HG03521 (cell line): Measurements from ENCODE around the gene SPAG6.
A peak's percentile ranks its signal among the peaks of the same experiment; 100 is the strongest.

Experiments used
- ATAC-seq: cut with Tn5 transposase; IDR thresholded peaks from one replicate; pipeline ENCODE4 v1.9.1; 2021; ENCODE audit warnings: mild to moderate bottlenecking, moderate library complexity; ENCODE audit not compliant: unreplicated experiment

Gene SPAG6

GRCh38 chr10:22429981-22430421 lies 84.7 kb downstream of the SPAG6 start:
- no peak for ATAC-seq

- ATAC-seq: no peak
These were observed 88.6 kb downstream of the SPAG6 start for GRCh38 chr10:22433875-22434274.

- no peak for ATAC-seq
These were observed 89.2 kb downstream of the SPAG6 start for GRCh38 chr10:22434521-22434920.

DNA sequence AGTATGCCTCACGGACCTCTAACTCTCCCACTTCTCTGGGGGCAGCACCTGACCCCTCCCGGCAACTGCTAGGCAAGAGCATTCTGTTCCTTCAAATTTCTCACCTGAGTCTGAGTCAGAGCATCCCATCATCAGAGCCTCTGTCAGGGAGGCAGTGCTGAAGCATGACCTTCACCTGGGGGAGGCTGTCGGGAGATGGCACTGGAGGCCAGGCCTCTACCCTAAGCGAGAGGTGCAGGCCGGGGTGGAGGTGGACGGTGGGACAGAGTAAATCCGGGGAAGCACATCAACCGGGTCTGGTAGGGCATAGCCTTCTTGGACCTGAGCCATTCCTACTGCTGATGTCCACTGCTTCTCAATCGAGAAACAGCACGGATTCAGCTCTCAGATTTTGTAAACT lies 90.4 kb downstream of the SPAG6 start:
- no peak for ATAC-seq

DNA sequence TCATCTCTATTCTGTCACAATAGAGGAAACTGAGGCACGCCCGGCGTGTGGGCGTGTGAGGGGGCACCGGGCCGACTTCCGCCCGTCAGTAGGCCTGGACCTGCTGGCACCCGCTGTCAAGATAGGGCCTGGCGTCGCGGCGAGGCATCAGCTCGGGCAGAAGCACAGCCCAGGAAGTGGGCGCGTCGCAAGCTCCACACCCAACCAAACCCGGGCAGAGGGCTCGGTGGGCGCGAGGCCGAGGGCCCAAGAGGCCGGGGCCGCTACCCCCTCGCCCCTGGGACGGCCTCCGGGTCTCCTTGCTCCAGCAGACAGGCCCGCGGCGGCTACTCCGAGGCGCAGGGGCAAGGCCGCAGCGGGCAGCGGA lies 91.2 kb downstream of the SPAG6 start:
- peak; percentile 33 for ATAC-seq

DNA sequence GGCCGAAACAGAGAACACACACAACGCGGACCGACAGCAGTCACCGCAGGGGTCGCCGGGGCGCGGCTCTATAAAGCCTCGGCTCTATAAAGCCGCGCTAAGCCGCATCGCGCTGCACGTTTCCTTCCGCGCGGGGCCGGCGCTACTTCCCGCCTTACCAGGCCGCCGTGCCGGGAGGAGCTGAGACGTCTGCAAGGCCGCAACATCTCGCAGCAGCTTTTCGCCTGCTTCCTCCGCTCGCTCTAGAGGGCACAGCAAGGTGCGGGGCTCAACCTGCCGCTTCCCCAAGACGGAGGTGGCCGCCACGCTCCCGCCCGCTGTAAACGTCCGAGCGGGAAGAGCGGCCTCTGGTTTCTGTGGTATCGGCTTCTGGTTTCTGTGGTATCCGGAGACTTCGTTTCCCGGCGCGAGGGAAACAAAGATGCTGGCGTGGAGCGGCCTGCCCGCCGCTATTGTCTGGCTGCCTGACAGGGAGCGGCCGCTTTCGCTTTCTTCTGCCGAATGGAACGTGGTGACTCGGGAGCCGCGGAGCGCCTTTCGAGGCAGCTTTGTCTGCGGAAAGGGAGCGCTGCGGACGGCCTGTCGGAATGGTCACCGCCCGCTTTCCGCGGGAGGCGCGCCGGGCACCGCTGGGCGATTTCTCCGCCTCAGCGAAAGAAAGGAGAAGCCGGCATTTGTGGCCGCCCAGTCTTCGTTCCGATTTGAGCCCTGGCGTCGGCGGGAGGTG lies 91.8 kb downstream of the SPAG6 start:
- peak; percentile 78 for ATAC-seq

DNA sequence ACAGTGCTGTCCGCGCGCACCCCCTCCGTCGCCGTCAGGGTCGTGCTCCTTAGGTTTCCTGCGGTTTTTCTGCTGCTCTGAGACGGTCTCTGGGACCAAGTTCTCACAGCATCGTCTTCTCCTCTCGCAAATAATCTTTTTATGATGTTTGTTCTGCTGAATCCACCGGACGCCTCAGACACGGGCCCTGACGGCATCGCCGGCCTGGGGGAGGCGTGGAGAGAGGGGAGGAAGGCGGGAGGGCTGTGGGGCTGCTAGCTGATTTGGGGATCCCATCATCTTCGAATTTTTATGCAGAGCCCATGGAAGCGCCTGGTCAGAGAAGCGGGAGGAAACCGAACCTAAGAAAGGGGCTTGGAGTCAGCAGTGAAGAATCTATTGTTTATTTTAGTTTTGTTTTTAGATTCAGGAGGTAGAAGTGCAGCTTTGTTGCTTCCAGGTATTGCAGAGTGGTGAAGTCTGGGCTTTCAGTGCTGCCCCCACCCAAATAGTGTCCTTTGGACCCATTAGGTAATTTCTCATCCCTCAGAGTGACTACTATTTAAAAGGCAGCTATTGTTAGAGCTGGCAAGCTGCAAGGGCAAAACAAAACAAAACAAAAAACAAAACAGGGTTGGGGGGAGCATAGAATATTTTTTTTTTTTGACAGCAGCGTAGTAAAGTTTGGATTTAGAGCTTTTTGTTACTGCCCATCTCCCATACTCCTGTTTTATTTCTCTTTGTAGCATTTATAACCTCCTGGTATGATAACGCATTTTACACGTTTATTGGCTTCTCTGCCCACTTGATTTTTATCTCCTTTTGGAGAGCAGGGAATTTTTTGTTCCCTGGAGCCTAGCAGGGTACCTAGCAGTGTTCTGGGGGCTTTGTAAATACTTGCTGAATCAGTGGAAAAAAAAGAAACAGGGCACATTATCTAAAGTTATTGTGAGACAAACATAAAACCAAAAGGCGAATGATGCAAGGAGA lies 92.6 kb downstream of the SPAG6 start:
- ATAC-seq: peak; percentile 24

DNA sequence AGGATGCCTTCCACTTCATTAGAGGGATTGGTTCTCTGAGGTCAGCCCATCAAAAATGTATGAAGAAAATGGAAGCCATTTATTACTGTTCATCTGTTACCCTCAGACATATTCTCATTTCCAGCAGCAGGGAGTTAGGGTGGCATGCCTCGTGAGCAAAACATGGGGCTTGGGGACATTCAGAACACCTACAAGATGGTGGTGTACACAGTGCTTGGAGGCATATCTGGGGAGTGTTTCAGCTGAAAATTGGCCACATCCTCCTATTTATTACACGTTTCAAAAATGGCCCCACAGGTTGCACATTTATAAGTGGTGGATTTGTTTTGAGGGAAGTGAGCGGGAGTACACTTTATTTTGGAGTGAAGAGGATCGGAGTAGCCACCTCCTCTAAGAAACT lies 93.4 kb downstream of the SPAG6 start:
- ATAC-seq: no peak

GRCh38 chr10:22442063-22442462 lies 96.8 kb downstream of the SPAG6 start:
- ATAC-seq: no peak

GRCh38 chr10:22442468-22442867 lies 97.2 kb downstream of the SPAG6 start:
- ATAC-seq: no peak

DNA sequence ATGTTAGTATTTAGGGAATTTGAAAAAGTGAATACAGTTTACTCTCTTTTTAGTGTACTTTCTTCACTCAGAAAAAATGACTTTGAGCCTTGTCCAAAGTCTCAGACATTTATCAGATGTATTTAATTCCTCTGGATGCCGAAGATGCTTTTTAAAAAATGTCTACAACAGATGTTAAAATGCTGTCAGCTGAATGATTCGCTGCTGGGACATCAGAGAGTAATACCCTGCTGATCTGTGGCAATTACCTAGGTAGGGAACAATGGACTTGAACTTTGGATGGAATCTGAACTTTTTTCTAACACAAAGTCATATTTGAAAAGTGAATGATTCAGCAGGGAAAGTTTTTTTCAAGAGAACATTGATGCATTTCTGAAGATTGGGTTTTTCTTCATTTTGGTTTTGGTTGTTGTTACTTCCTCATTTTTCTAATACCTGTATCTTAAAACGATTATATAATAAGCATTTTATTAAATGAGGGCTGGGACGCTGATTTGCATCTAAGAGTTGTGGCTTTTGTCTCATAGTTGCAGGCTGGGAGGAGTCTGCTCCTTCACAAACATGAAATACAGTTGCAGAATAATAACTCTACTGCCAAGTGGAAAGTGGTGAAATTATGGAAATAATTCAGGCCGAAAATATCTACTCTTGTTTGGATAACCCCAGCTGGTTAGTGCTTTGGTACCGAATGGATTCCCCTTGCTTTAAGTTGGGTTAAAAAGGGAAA lies 98.0 kb downstream of the SPAG6 start:
- no peak for ATAC-seq

GRCh38 chr10:22444219-22444788 lies 99.0 kb downstream of the SPAG6 start:
- ATAC-seq: no peak

DNA sequence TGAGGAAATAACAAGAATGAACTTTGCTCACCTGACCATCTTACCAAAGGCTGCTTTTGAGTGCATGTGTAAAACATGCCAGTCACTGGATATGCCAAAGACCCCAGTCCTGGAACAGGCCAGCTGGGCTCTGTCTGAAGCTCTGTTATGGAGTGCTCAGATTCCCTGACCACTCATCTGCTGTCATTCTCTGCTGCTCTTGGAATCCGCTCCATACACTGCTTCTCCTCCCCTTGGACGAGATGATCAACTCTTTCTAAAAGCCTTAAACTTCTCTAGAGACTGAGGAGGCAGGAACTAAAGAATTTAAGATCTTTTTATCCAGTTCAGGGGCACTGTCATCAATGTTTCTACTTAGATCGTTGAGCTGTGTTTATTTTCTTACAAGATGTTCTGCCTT lies 100.2 kb downstream of the SPAG6 start:
- no peak for ATAC-seq

- ATAC-seq: no peak
These were observed 101.8 kb downstream of the SPAG6 start for GRCh38 chr10:22447068-22447467.

- ATAC-seq: no peak
These were observed 106.0 kb downstream of the SPAG6 start for GRCh38 chr10:22451346-22451745.

GRCh38 chr10:22453320-22453719 lies 108.0 kb downstream of the SPAG6 start:
- ATAC-seq: no peak

- no peak for ATAC-seq
These were observed 108.8 kb downstream of the SPAG6 start for GRCh38 chr10:22453948-22454591.

GRCh38 chr10:22454634-22455033 lies 109.3 kb downstream of the SPAG6 start:
- no peak for ATAC-seq

DNA sequence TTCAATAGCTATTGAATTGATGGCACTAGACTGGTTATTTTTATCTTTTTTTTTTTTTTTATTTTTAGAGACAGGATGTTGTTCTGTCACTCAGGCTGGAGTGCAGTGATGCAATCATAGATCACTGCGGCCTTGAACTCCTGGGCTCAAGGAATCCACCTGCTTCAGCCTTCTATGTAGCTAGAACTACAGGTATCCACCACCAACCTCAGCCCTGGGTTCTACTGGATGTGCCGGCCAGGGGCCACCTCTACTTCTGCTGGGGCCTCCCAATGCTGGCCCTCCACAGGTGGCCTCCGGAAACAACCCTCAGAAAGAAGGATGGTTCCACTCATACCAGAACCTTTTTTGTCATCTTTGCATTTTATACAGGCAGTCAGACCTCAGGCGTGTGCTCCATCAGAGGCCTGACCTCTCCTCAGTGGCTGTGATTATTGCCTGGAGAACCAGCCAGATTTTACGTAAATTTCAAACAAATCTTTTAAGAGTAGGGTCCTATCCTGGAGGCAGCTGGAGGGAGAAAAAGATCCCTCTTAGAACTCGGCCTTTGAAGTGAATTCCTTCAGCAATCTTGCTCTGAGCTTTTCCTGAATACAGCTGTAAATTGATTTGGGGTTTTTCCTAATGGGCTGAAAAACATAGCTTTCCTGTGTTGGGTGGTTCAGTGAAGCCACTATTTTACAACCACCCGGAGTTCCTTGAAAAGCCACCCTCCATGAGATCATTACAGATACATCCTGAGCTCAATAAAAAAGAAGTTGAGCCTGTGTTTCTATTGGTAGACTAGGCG lies 110.0 kb downstream of the SPAG6 start:
- ATAC-seq: no peak

DNA sequence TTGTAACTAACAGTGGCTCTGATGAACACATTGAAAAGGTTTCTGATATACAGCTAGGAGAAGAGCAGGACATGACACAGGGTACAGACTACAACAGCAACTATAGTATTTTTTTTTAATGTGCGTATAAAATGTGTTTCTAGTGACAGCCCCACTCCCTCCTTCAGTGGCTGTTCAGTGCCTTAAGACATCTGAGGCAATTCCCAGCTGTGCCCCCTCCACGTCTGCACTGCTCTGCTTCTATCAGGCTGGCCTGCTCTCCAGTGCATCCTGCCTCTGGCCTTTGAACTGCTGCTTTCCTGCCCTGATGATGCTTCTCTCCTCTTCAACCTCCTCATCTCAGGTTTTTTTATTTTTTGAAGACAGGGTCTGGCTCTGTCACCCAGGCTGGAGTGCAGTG lies 111.2 kb downstream of the SPAG6 start:
- no peak for ATAC-seq
